ENCODE data around the gene TECTA.
"Not testable (repeated sequence)": the region's sequence is repeated elsewhere in the genome, so short reads cannot be mapped to it uniquely, and the experiment has no call there.

Gene TECTA

GRCh38 chr11:121229495-121230215, 128.6 kb downstream of the TECTA start:
- no peak for DNase-seq (ENCODE audit: low read depth)

- no peak for DNase-seq (ENCODE audit: low read depth)
These were observed 130.7 kb downstream of the TECTA start for GRCh38 chr11:121231576-121232278.

GRCh38 chr11:121235057-121235456, 134.0 kb downstream of the TECTA start:
- DNase-seq (ENCODE audit: low read depth) = no peak

- DNase-seq (ENCODE audit: low read depth) = no peak
These were observed 135.3 kb downstream of the TECTA start for GRCh38 chr11:121236115-121237001.

GRCh38 chr11:121237247-121237646, 136.2 kb downstream of the TECTA start:
- DNase-seq (ENCODE audit: low read depth) = not testable (repeated sequence)

- DNase-seq (ENCODE audit: low read depth) = no peak
These were observed 136.9 kb downstream of the TECTA start for GRCh38 chr11:121237686-121238658.

DNA sequence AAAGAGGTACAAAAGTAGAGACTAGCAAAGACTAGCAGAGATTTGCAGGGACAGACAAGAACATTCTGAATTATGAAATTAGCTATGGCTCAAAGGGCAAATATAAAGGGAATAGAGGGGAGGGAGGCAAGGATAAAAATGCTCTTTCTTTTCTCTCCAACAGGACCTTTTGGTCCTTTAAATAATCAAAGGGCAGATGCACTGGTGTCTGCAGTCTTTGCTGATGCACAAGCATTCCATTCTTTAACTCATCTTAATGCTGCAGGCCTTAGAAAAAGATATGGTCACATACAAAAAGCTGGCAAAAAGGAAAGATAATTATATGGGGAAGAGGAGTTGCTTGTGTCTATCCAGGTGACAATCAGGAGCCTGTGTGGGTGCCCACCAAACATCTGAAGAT, 137.9 kb downstream of the TECTA start:
- DNase-seq (ENCODE audit: low read depth) = no peak

DNA sequence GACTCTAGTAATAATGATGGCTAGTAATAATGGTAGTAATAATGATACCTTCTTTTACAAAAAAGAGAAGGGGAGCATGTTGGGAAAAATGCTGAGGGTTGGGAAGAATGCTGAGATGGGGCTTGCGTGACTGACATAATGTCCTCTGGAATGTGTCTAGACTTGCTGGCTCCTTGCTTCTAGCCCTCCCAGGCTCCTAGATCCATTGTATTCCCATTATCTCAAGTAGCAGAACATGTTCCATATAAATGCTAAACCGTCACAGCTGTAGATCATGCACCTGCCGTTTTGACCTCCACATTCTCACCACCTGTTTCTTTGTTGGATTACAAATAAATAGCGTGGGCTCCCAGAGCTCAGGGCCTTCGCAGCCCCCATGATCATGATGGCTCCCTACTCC, 139.0 kb downstream of the TECTA start:
- DNase-seq (ENCODE audit: low read depth) = not testable (repeated sequence)

GRCh38 chr11:121240650-121241303, 139.7 kb downstream of the TECTA start:
- no peak for DNase-seq (ENCODE audit: low read depth)

Data from HS-27A (cell line).